H1 (cell line): ENCODE results near the gene RITA1. TPM values are rescaled to one million over a fixed set of nuclear protein-coding genes. Genes with fewer than 3 reads are reported as not detected.

Experiments
- CTCF ChIA-PET: fragments of 300-600 bp; sonication (Branson Sonifier 250); formaldehyde crosslinking; loops from one replicate; lab custom pipeline; 2021; ENCODE audit not compliant: partially characterized antibody; lab: Charles Lee
- POLR2A ChIA-PET: fragments of 300-600 bp; sonication (Branson Sonifier 250); formaldehyde crosslinking; loops from one replicate; lab custom pipeline; 2021; ENCODE audit warnings: inconsistent platforms; ENCODE audit not compliant: partially characterized antibody; lab: Charles Lee
- DNase-seq, 2 experiments: peaks; one replicate each; pipeline versions ENCODE4 v3.0.0 to v3.0.0-alpha.2; 2010 to 2022; ENCODE audit warnings: low spot score in 2 of 2, low read depth in 1 of 2, mixed read lengths in 1 of 2
- FAIRE-seq: peaks from 2 replicates; lab custom pipeline; 2011; peaks lifted over from hg19 to GRCh38; lab: Jason Lieb, UNC
- H2AFZ ChIP-seq: 2 replicates; pipeline ENCODE4 v1.8.1; 2012; ENCODE audit warnings: low read length, inconsistent platforms
- H2AK5ac ChIP-seq: 2 replicates; pipeline ENCODE4 v1.6.1; 2013; ENCODE audit warnings: low read depth, low read length
- H2BK120ac ChIP-seq: replicated peaks from 2 replicates; pipeline ENCODE3; 2013; ENCODE audit warnings: low read depth, low read length, inconsistent platforms
- H2BK12ac ChIP-seq: 2 replicates; pipeline ENCODE4 v1.6.1; 2013; ENCODE audit warnings: low read depth, low read length
- H2BK15ac ChIP-seq: 2 replicates; pipeline ENCODE4 v1.6.1; 2013; ENCODE audit warnings: low read length
- H2BK20ac ChIP-seq: 2 replicates; pipeline ENCODE4 v1.6.1; 2013; ENCODE audit warnings: low read length
- H2BK5ac ChIP-seq: 2 replicates; pipeline ENCODE4 v1.6.1; 2013; ENCODE audit warnings: low read depth, low read length
- H3K14ac ChIP-seq: 2 replicates; pipeline ENCODE4 v1.6.1; 2013; ENCODE audit warnings: inconsistent platforms; ENCODE audit not compliant: insufficient read length
- H3K18ac ChIP-seq: 2 replicates; pipeline ENCODE4 v1.6.1; 2013; ENCODE audit warnings: low read length; ENCODE audit errors: extremely low read depth
- H3K23ac ChIP-seq: 2 replicates; pipeline ENCODE4 v1.6.1; 2013; ENCODE audit warnings: inconsistent platforms; ENCODE audit not compliant: insufficient read length
- H3K23me2 ChIP-seq: 2 replicates; pipeline ENCODE4 v1.6.1; 2013; ENCODE audit warnings: low read depth, low read length
- H3K27ac ChIP-seq: 2 replicates; pipeline ENCODE4 v1.6.1; 2011; ENCODE audit warnings: low read depth, low read length, inconsistent platforms
- H3K27me3 ChIP-seq, 4 experiments: replicated peaks in 1 of 4; 1 replicate in 1 of 4; 2 replicates in 3 of 4; pipeline versions ENCODE4 v1.6.1 to v1.8.1; 2011 to 2013; ENCODE audit warnings: low read length in 3 of 4, mild to moderate bottlenecking in 3 of 4, inconsistent platforms in 2 of 4, mixed read lengths in 2 of 4, moderate library complexity in 1 of 4; ENCODE audit not compliant: control insufficient read depth in 3 of 4, insufficient read depth in 3 of 4; ENCODE audit errors: extremely low read depth in 1 of 4
- H3K36me3 ChIP-seq, 4 experiments: 2 replicates each; pipeline versions ENCODE4 v1.6.1 to v1.8.1; 2011 to 2013; ENCODE audit warnings: mild to moderate bottlenecking in 4 of 4, low read length in 3 of 4, moderate library complexity in 2 of 4, control low read depth in 1 of 4, inconsistent platforms in 1 of 4; ENCODE audit not compliant: insufficient read depth in 4 of 4, control insufficient read depth in 2 of 4
- H3K4ac ChIP-seq: replicated peaks from 2 replicates; pipeline ENCODE3; 2013; ENCODE audit warnings: low read length, low read depth, mixed read lengths, inconsistent platforms; ENCODE audit not compliant: insufficient read length
- H3K4me1 ChIP-seq, 4 experiments: replicated peaks in 1 of 4; 1 replicate in 1 of 4; 2 replicates in 3 of 4; pipeline versions ENCODE4 v1.6.1 to v1.8.1; 2011 to 2013; ENCODE audit warnings: low read length in 3 of 4, inconsistent platforms in 2 of 4, mixed read lengths in 1 of 4; ENCODE audit not compliant: insufficient read depth in 4 of 4, control insufficient read depth in 3 of 4
- H3K4me2 ChIP-seq, 2 experiments: 2 replicates each; pipeline versions ENCODE4 v1.6.1 to v1.8.1; 2011 to 2013; ENCODE audit warnings: low read depth in 2 of 2, low read length in 2 of 2, control low read depth in 1 of 2, inconsistent platforms in 1 of 2, mild to moderate bottlenecking in 1 of 2; ENCODE audit not compliant: insufficient read depth in 1 of 2
- H3K4me3 ChIP-seq, 4 experiments: fragments of 200-600, 300-600 bp in 1 of 4; sonication (generic), shearing (Covaris generic), sonication (Bioruptor Twin) in 1 of 4; 2 replicates each; pipeline versions ENCODE4 v1.5.1 to v1.8.1; 2011 to 2016; ENCODE audit warnings: low read length in 4 of 4, low read depth in 3 of 4, control low read depth in 2 of 4, inconsistent platforms in 2 of 4, mild to moderate bottlenecking in 2 of 4, mixed read lengths in 1 of 4, moderate library complexity in 1 of 4; ENCODE audit not compliant: insufficient read depth in 2 of 4; ENCODE audit errors: extremely low read depth in 1 of 4
- H3K56ac ChIP-seq: replicated peaks from 2 replicates; pipeline ENCODE3; 2013; ENCODE audit warnings: low read depth, mild to moderate bottlenecking, mixed read lengths, low read length, inconsistent platforms; ENCODE audit not compliant: insufficient read length
- H3K79me1 ChIP-seq: 2 replicates; pipeline ENCODE4 v1.6.1; 2013; ENCODE audit warnings: low read depth, low read length, control low read depth
- H3K79me2 ChIP-seq, 2 experiments: 2 replicates each; pipeline versions ENCODE4 v1.6.1 to v1.8.1; 2012 to 2013; ENCODE audit warnings: low read length in 2 of 2, mild to moderate bottlenecking in 2 of 2, inconsistent platforms in 1 of 2; ENCODE audit not compliant: insufficient read depth in 2 of 2, control insufficient read depth in 1 of 2
- H3K9ac ChIP-seq, 4 experiments: replicated peaks in 1 of 4; 1 replicate in 1 of 4; 2 replicates in 3 of 4; pipeline versions ENCODE4 v1.6.1 to v1.8.1; 2011 to 2013; ENCODE audit warnings: low read depth in 3 of 4, low read length in 3 of 4, control low read depth in 2 of 4, mild to moderate bottlenecking in 2 of 4, moderate library complexity in 2 of 4, inconsistent platforms in 1 of 4; ENCODE audit errors: extremely low read depth in 1 of 4
- H3K9me3 ChIP-seq, 2 experiments: 2 replicates each; pipeline versions ENCODE4 v1.6.1 to v1.8.1; 2012 to 2013; ENCODE audit warnings: mild to moderate bottlenecking in 2 of 2, moderate library complexity in 2 of 2, control low read depth in 1 of 2, inconsistent platforms in 1 of 2, low read depth in 1 of 2, low read length in 1 of 2, mixed read lengths in 1 of 2; ENCODE audit not compliant: insufficient read depth in 2 of 2
- H4K20me1 ChIP-seq, 2 experiments: replicated peaks in 1 of 2; 2 replicates each; pipeline versions ENCODE3 to v1.8.1; 2011 to 2013; ENCODE audit warnings: inconsistent platforms in 2 of 2, low read length in 2 of 2, mild to moderate bottlenecking in 1 of 2; ENCODE audit not compliant: insufficient read depth in 2 of 2, control insufficient read depth in 1 of 2
- H4K5ac ChIP-seq: 2 replicates; pipeline ENCODE4 v1.6.1; 2013; ENCODE audit warnings: low read length, low read depth, mixed read lengths, inconsistent platforms; ENCODE audit not compliant: insufficient read length
- H4K8ac ChIP-seq: 2 replicates; pipeline ENCODE4 v1.8.0; 2013; ENCODE audit warnings: mild to moderate bottlenecking, moderate library complexity, low read length, inconsistent platforms; ENCODE audit not compliant: insufficient read depth; ENCODE audit errors: extremely low read depth
- H4K91ac ChIP-seq: replicated peaks from 2 replicates; pipeline ENCODE3; 2013; ENCODE audit warnings: low read length, mixed read lengths, inconsistent platforms; ENCODE audit not compliant: insufficient read length
- BRCA1 ChIP-seq: IDR thresholded peaks from 2 replicates; pipeline ENCODE4 v1.6.1; 2012; ENCODE audit warnings: low read depth, low read length, improper control_type of control experiment
- CEBPB ChIP-seq: IDR thresholded peaks from 2 replicates; pipeline ENCODE4 v1.6.1; 2012; ENCODE audit warnings: low read depth, low read length
- CHD1 ChIP-seq: IDR thresholded peaks from 2 replicates; pipeline ENCODE4 v1.6.1; 2012; ENCODE audit warnings: low read depth, low read length, improper control_type of control experiment
- EZH2 ChIP-seq: fragments of 200-600 bp; sonication (generic); IDR thresholded peaks from 2 replicates; pipeline ENCODE4 v1.7.1; 2012; ENCODE audit warnings: low read depth, mild to moderate bottlenecking, moderate library complexity, low read length, inconsistent platforms; ENCODE audit not compliant: severe bottlenecking
- FOSL1 ChIP-seq: IDR thresholded peaks from 2 replicates; pipeline ENCODE4 v1.6.1; 2011; ENCODE audit warnings: mild to moderate bottlenecking, low read depth, low read length, moderate library complexity; ENCODE audit not compliant: insufficient read depth
- HDAC2 ChIP-seq, 2 experiments: fragments of 300-600 bp in 1 of 2; sonication (generic) in 1 of 2; IDR thresholded peaks; 2 replicates each; pipeline ENCODE4 v1.6.1; 2011 to 2012; ENCODE audit warnings: low read depth in 2 of 2, low read length in 2 of 2, mild to moderate bottlenecking in 2 of 2, moderate library complexity in 2 of 2, borderline replicate concordance in 1 of 2, inconsistent platforms in 1 of 2
- KDM5A ChIP-seq: fragments of 200-600 bp; IDR thresholded peaks from 2 replicates; pipeline ENCODE4 v1.7.1; 2012; ENCODE audit warnings: mild to moderate bottlenecking, low read length, inconsistent platforms, mixed read lengths
- MAX ChIP-seq: IDR thresholded peaks from 2 replicates; pipeline ENCODE4 v1.6.1; 2012; ENCODE audit warnings: inconsistent platforms
- POU5F1 ChIP-seq: IDR thresholded peaks from 2 replicates; pipeline ENCODE4 v1.6.1; 2011; ENCODE audit warnings: low read depth, mild to moderate bottlenecking, low read length, moderate library complexity
- RXRA ChIP-seq: IDR thresholded peaks from 2 replicates; pipeline ENCODE4 v1.6.1; 2011; ENCODE audit warnings: low read depth, mild to moderate bottlenecking, low read length, moderate library complexity; ENCODE audit not compliant: insufficient read depth
- SAP30 ChIP-seq: fragments of 300-600 bp; sonication (generic); IDR thresholded peaks from 2 replicates; pipeline ENCODE4 v1.7.1; 2012; ENCODE audit warnings: low read length, moderate library complexity, mild to moderate bottlenecking, inconsistent platforms; ENCODE audit not compliant: insufficient read depth, insufficient replicate concordance
- TAF1 ChIP-seq: IDR thresholded peaks from 2 replicates; pipeline ENCODE4 v1.6.1; 2011; ENCODE audit warnings: mild to moderate bottlenecking, low read depth, low read length
- WGBS, 2 experiments: shearing (Covaris generic) in 1 of 2; methylation state at CpG; one replicate each; pipeline versions ENCODE4 v1.1.6 to v1.1.7; 2013 to 2015; ENCODE audit warnings: low lambda C conversion rate in 2 of 2, mixed read lengths in 2 of 2, inconsistent platforms in 1 of 2, low coverage in 1 of 2, missing lambda C conversion rate in 1 of 2; ENCODE audit not compliant: insufficient replicate concordance in 2 of 2, insufficient coverage in 1 of 2, insufficient read length in 1 of 2; ENCODE audit errors: extremely low coverage in 1 of 2, missing lambda C conversion rate in 1 of 2; 5-methylcytosine and 5-hydroxymethylcytosine counted together
- polyA plus RNA-seq, 7 experiments: library from polyadenylated mRNA; depleted of rRNA in 3 of 7; stranded (reverse) in 5 of 7; unstranded in 2 of 7; fragments of >200 nt in 5 of 7; fragments of 200-250 nt in 2 of 7; gene quantifications; 1 replicate in 5 of 7; 2 replicates in 1 of 7; 4 replicates in 1 of 7; pipeline versions ENCODE4 v1.2.1 to v1.2.3, GENCODE V29; 2011 to 2013; ENCODE audit warnings: missing spikeins in 2 of 7, mixed read lengths in 2 of 7
- total RNA-seq: library from RNA; stranded (reverse); fragmentation: NEBNext Ultra II Directional; extraction: Animal tissue kit (Norgen Biotek cat#: 25700); gene quantifications from 2 replicates; pipeline ENCODE4 v1.2.1, GENCODE V29; 2021

The RITA1 gene
- total and polyA plus RNA-seq, 2 of the 8 experiments (the other 6 are each of a cell fraction or from before 2014, with no cell fraction given) = 24.1 to 25.8 TPM

- no peak overlapping the region for H3K23ac ChIP-seq
- TF ChIP-seq MAX (no peak), CEBPB (no peak), TAF1 (no peak), FOSL1 (no peak), RXRA (no peak), POU5F1 (no peak), CHD1 (no peak), SAP30 (no peak), BRCA1 (no peak), EZH2 (no peak), HDAC2 (IDR thresholded peaks at IDR 0.05; ENCODE audit: borderline replicate concordance in 1 of 2, low read depth in 2 of 2, low read length in 2 of 2) (no peak), KDM5A (no peak)
These were observed 17.7 kb upstream of the RITA1 start for GRCh38 chr12:113167868-113168267.

More at GRCh38 chr12:113167868-113168267, 17.7 kb upstream of the RITA1 start:
- Histone ChIP-seq H2BK20ac (no peak overlapping the region), H3K79me1 (no peaks in the 10 kb centered on the region), H4K5ac (no peak overlapping the region), H3K4me3 (no peak overlapping the region), H4K91ac (no peak overlapping the region), H4K20me1 (peaks cover 7 to 15% of the 10 kb centered on the region in 2 experiments), H3K9me3 (no peaks in the 10 kb centered on the region), H3K4me1 (peaks cover 0 to 3% (median 0%) of the 10 kb centered on the region in 4 experiments; a peak in 1 of 7 replicates), H3K36me3 (peaks cover 27 to 57% (median 53%) of the 10 kb centered on the region in 4 experiments), H3K79me2 (no peaks in the 10 kb centered on the region), H4K8ac (no peak overlapping the region), H2BK5ac (no peak overlapping the region), H2AFZ (no peak overlapping the region), H3K4ac (no peak overlapping the region), H3K9ac (no peak overlapping the region), H2BK120ac (no peak overlapping the region), H2AK5ac (no peak overlapping the region), H3K23me2 (no peaks in the 10 kb centered on the region), H2BK15ac (no peak overlapping the region), H3K27me3 (no peaks in the 10 kb centered on the region), H3K14ac (no peak overlapping the region), H3K18ac (no peak overlapping the region), H2BK12ac (no peak overlapping the region), H3K4me2 (no peak overlapping the region), H3K56ac (no peak overlapping the region), H3K27ac (no peak overlapping the region)
- POLR2A ChIA-PET = interaction anchor here (1.1 to 1.5 kb wide), 2 partner anchors 9 to 65 kb away, joined by 3 read pairs; no protein-coding TSS in a partner anchor
- DNase-seq = no peak
- no peak for FAIRE-seq
- WGBS, 2 experiments = 85% methylated on average over 10 of the region's 10 CpGs; no CpG with 5 or more reads in 1 of the 2 experiments
- CTCF ChIA-PET = interaction anchor here (0.5 to 2.8 kb wide), 6 partner anchors 14 to 119 kb away, joined by 3 to 9 read pairs (median 4); no protein-coding TSS in a partner anchor
